Stomach (tissue), 9 donors: Measurements from ENCODE around the gene ZNF609. TPM values are rescaled to one million over a fixed set of nuclear protein-coding genes. Genes with fewer than 3 reads are reported as not detected.

ENCODE experiments used
- DNase-seq, 2 donors: peaks; one replicate each; pipeline versions ENCODE4 v3.0.0 to v3.0.0-alpha.2; 2013 to 2019
- H3K27ac ChIP-seq, 5 donors: fragments of 200-600 bp in 4 of 5; sonication (generic) in 4 of 5; one replicate each; pipeline ENCODE4 v1.5.1; 2013 to 2019; ENCODE audit warnings: mild to moderate bottlenecking in 1 of 5, moderate library complexity in 1 of 5
- H3K27me3 ChIP-seq, 3 donors: fragments of 200-600 bp; sonication (generic); one replicate each; pipeline ENCODE4 v1.5.1; 2017 to 2019; ENCODE audit warnings: mixed run types in 1 of 3
- H3K36me3 ChIP-seq, 4 donors: fragments of 200-600 bp; sonication (generic); 1 replicate in 3 of 4; 2 replicates in 1 of 4; pipeline ENCODE4 v1.5.1; 2016 to 2019
- H3K4me1 ChIP-seq, 4 donors: fragments of 200-600 bp; sonication (generic); one replicate each; pipeline ENCODE4 v1.5.1; 2016 to 2019
- H3K4me3 ChIP-seq, 4 donors: fragments of 200-600 bp; sonication (generic) in 3 of 4; one replicate each; pipeline ENCODE4 v1.5.1; 2016 to 2019; ENCODE audit warnings: mild to moderate bottlenecking in 1 of 4
- H3K9me3 ChIP-seq, 4 donors: fragments of 200-600 bp; sonication (generic); one replicate each; pipeline ENCODE4 v1.5.1; 2016 to 2019
- EP300 ChIP-seq: sonication (generic); formaldehyde crosslinking; IDR thresholded peaks from one replicate; pipeline ENCODE4 v1.6.1; 2017; ENCODE audit warnings: antibody characterized with exemption
- POLR2A ChIP-seq, 4 donors: fragments of 450-650 bp; IDR thresholded peaks; one replicate each; pipeline ENCODE4 v1.6.1; 2016; ENCODE audit warnings: antibody characterized with exemption in 4 of 4, control low read depth in 2 of 4, mild to moderate bottlenecking in 1 of 4, moderate library complexity in 1 of 4
- POLR2AphosphoS5 ChIP-seq, 3 donors: sonication (generic); formaldehyde crosslinking; IDR thresholded peaks; one replicate each; pipeline ENCODE4 v1.6.1; 2016; ENCODE audit warnings: antibody characterized with exemption in 3 of 3
- WGBS, 5 donors: extraction: QIAGEN DNeasy Blood & Tissue Kit in 3 of 5; methylation state at CpG; one replicate each; pipeline versions ENCODE4 v1.1.5 to v1.1.7; 2013 to 2018; 5-methylcytosine and 5-hydroxymethylcytosine counted together
- intact Hi-C: fragments of 100-400 bp; cut with DNase I; formaldehyde crosslinking; loops from one replicate; pipeline ENCODE4 v1.15.1; 2023; ENCODE audit warnings: low total_unique reads
- polyA plus RNA-seq, 3 donors: library from polyadenylated mRNA; stranded (reverse); fragments of 200-250 nt; gene quantifications; one replicate each; pipeline ENCODE4 v1.2.3, GENCODE V29; 2013
- total RNA-seq, 5 donors: library from RNA; depleted of rRNA; stranded (reverse); fragments of >200 nt; gene quantifications; one replicate each; pipeline versions ENCODE4 v1.1.0 to v1.2.3, GENCODE V29; 2014 to 2016
- TF ChIP-seq, protein P1 (sequence below), 7 experiments: fragments of 450-650 bp in 4 of 7; fragments of 200-600 bp in 3 of 7; sonication (generic) in 3 of 7; IDR thresholded peaks; one replicate each; pipeline ENCODE4 v1.5.1; 2016 to 2019; ENCODE audit warnings: antibody characterized with exemption in 7 of 7, control low read depth in 2 of 7, mild to moderate bottlenecking in 1 of 7
- donor health status: healthy with polysubstance abuse.
- donor health status: Bipolar disorder and iron deficiency.
- donor health status: healthy.

Gene ZNF609
- total and polyA plus RNA-seq, 8 donors, result 2.7 to 64.7 (median 27.0) TPM

DNA sequence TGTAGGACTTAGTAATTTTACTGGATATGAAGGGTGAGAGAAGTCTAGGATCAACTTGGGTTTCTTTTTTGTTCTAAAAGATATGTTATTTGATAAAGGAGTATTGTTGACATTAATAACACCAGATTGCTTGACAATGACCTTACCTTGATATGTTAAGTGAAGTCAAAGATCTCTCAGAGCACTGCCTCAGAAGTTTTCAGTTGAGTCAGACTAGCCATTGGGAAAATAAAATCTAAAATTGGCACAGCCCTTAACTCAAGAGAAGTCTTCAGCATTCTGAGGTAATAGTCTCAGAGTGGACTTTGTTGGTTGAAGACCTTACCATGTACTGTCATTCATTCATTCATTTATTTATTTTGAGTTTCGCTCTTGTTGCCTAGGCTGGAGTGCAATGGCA is 22.4 kb upstream of the ZNF609 start:
- WGBS, 5 donors, result 95 to 100% (median 98%) methylated on average over 1 of the region's 1 CpG

DNA sequence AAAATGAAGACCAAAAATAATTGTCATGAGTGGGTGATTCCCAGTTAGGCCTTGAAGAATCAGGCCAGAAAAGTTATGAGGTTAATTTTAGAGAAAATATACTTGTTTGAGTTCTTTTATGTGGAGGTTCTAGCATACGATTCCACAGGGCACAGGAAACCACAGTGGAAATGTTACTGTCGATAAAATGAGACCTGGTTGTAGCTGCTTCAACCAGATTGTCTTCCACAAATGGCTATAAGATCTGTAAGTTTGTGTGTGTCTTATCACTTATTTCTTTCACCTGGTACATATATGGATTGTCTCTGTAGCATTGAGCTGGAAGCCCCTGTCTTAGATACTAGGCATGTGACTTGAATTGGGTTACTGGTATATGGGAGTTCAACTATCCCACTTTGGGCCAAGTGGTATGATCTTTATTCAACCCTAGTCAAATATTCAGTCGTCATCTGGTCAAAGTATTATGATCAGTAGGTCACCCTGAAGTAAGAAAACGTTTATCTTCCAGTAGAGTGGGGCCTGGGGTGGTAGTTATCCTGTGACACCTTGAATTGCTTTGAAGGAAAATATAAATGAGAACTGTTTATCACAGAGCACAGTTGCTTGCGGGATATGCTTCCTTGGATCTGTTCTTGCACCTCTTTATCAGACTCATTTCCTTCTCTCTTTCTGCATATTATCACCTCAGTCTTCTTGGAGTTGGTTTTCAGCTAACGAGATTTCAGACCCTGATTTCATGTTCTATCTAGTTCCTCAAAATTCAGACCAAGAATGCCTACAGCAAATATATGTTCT is 21.5 kb upstream of the ZNF609 start:
- peaks cover 7 to 11% (median 9%) of the 10 kb centered on the region in 4 donors for H3K4me1 ChIP-seq
- 71 to 83% (median 77%) methylated on average over 6 of the region's 6 CpGs for WGBS, 5 donors
- H3K9me3 ChIP-seq, result no peaks in the 10 kb centered on the region
- intact Hi-C loops, result no loop called here
- no peak overlapping the region for H3K27ac ChIP-seq
- H3K4me3 ChIP-seq, result no peak overlapping the region
- peaks cover 0 to 17% (median 9%) of the 10 kb centered on the region in 4 donors for H3K36me3 ChIP-seq
- H3K27me3 ChIP-seq, result no peaks in the 10 kb centered on the region
- TF ChIP-seq POLR2AphosphoS5 (IDR thresholded peaks at IDR 0.05), result no peak
- DNase-seq, result no peak

More for the DNA sequence above, 22.4 kb upstream of the ZNF609 start:
- H3K36me3 ChIP-seq, result peaks cover 0 to 24% (median 18%) of the 10 kb centered on the region in 4 donors
- peaks cover 0 to 3% (median under 1%) of the 10 kb centered on the region in 4 donors for H3K4me1 ChIP-seq
- TF ChIP-seq EP300 (no peak), POLR2AphosphoS5 (IDR thresholded peaks at IDR 0.05) (no peak)
- no peaks in the 10 kb centered on the region for H3K9me3 ChIP-seq
- H3K27ac ChIP-seq, result no peak overlapping the region
- no peak overlapping the region for H3K4me3 ChIP-seq
- no peaks in the 10 kb centered on the region for H3K27me3 ChIP-seq
- DNase-seq, result no peak
- intact Hi-C loops, result no loop called here

DNA sequence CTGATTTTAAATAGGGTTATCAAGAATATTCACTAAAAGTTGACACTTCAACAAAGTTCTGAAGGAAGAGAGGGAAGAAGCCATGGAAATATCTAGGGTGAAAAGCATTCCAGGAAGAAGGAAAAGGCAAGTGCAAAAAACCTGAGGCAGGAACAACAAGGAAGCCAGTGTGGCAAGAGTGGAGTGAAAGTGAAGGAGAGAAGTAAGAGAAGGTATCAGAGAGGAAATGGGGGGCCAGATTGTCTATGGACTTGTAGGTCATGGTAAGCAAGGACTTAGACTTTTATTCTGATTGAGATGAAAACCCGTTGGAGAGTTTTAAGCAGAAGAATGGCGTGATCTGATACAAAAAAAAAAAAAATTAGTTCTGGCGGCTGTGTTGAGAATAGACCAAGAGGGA is 18.5 kb upstream of the ZNF609 start:
- no peaks in the 10 kb centered on the region for H3K9me3 ChIP-seq
- peaks cover 3 to 34% (median 22%) of the 10 kb centered on the region in 4 donors for H3K36me3 ChIP-seq
- no peak overlapping the region for H3K27ac ChIP-seq
- no peak for TF ChIP-seq EP300
- TF ChIP-seq POLR2A (IDR thresholded peaks at IDR 0.05), result no peak
- TF ChIP-seq POLR2AphosphoS5 (IDR thresholded peaks at IDR 0.05), result no peak
- TF ChIP-seq, protein P1, sequence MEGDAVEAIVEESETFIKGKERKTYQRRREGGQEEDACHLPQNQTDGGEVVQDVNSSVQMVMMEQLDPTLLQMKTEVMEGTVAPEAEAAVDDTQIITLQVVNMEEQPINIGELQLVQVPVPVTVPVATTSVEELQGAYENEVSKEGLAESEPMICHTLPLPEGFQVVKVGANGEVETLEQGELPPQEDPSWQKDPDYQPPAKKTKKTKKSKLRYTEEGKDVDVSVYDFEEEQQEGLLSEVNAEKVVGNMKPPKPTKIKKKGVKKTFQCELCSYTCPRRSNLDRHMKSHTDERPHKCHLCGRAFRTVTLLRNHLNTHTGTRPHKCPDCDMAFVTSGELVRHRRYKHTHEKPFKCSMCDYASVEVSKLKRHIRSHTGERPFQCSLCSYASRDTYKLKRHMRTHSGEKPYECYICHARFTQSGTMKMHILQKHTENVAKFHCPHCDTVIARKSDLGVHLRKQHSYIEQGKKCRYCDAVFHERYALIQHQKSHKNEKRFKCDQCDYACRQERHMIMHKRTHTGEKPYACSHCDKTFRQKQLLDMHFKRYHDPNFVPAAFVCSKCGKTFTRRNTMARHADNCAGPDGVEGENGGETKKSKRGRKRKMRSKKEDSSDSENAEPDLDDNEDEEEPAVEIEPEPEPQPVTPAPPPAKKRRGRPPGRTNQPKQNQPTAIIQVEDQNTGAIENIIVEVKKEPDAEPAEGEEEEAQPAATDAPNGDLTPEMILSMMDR (IDR thresholded peaks at IDR 0.05), result no peak
- H3K4me3 ChIP-seq, result no peak overlapping the region
- no peaks in the 10 kb centered on the region for H3K27me3 ChIP-seq
- 89 to 95% (median 93%) methylated on average over 3 of the region's 3 CpGs for WGBS, 5 donors
- H3K4me1 ChIP-seq, result peaks cover 7 to 23% (median 17%) of the 10 kb centered on the region in 4 donors
- DNase-seq, result no peak
- intact Hi-C loops, result no loop called here

DNA sequence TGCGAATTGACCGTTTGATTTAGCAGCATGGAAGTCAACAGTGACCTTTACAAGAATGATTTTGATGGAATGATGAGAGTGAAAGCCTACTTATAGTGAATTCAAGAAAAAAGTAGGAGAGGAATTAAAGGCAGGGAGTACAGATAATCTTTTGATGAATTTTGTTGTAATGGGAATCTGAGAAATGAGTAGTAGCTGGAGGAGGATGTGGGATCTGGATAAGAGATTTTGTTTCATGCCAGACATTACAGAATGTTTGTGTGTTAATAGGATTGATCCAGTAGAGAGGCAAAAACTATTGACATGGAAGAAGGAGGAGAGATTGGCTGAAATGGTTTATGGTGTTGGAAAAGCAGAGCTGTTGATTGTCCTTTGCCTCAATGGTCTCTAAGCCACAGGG is 17.4 kb upstream of the ZNF609 start:
- 90 to 96% (median 91%) methylated on average over 2 of the region's 2 CpGs for WGBS, 5 donors
- DNase-seq, result no peak
- H3K36me3 ChIP-seq, result peaks cover 3 to 46% (median 34%) of the 10 kb centered on the region in 4 donors
- no peaks in the 10 kb centered on the region for H3K9me3 ChIP-seq
- H3K4me1 ChIP-seq, result peaks cover 7 to 23% (median 17%) of the 10 kb centered on the region in 4 donors
- no peaks in the 10 kb centered on the region for H3K27me3 ChIP-seq
- intact Hi-C loops, result no loop called here
- H3K4me3 ChIP-seq, result no peak overlapping the region
- peak overlapping the region in 3 of 5 donors; percentile 29 to 56 (median 53) for H3K27ac ChIP-seq
- TF ChIP-seq POLR2AphosphoS5 (IDR thresholded peaks at IDR 0.05), result no peak
- TF ChIP-seq POLR2A (IDR thresholded peaks at IDR 0.05), result no peak
- TF ChIP-seq EP300, result no peak
- TF ChIP-seq, protein P1 (IDR thresholded peaks at IDR 0.05), result no peak

DNA sequence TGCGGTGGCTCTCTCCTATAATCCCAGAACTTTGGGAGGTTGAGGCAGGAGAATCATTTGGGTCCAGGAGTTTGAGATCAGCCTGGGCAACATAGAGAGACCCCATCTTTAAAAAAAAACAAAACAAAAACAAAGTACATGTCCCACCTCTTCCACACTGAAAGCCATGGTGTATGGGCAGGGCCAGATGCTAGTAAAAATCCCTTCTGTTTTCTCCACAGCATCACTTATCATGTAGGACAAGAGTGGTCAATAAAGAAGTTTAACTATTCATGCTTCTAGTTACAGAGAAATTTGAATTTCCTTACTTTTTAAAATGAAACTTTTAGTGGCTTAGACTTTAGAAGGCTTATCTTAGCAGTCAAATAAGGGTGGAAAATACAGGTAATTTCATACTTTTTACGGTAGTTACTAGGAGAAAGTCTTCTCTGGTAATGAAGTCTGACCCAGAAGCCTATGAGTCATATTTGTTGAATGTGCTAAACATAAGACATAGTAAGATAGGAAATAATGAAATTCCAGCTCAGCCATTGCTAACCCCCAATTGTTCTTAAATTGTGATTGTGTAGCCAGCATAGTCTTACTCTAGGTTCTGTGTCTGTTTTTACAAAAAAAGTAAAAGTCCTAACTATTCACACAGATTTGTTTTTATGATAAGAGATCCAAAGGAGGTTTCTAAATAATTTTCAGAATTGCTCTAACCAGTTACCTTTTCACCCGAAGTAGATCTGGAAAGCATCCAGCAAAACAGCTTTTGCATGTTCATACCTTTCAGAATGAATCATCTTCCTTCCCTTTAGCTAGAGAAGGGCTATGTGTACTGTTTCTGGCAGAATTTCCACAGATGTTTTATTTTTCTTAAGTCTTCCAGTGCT is 16.4 kb upstream of the ZNF609 start:
- Histone ChIP-seq H3K27me3 (no peaks in the 10 kb centered on the region), H3K9me3 (no peaks in the 10 kb centered on the region), H3K27ac (peak overlapping the region in 4 of 5 donors; percentile 22 to 56 (median 41)), H3K36me3 (peaks cover 3 to 49% (median 43%) of the 10 kb centered on the region in 4 donors), H3K4me1 (peaks cover 7 to 23% (median 17%) of the 10 kb centered on the region in 4 donors), H3K4me3 (no peak overlapping the region)
- intact Hi-C loops, result no loop called here
- TF ChIP-seq EP300 (no peak), POLR2A (IDR thresholded peaks at IDR 0.05) (no peak), POLR2AphosphoS5 (IDR thresholded peaks at IDR 0.05) (no peak)
- TF ChIP-seq, protein P1 (IDR thresholded peaks at IDR 0.05), result no peak
- DNase-seq, result peak in 1 of 2 donors; percentile 60
- WGBS, 5 donors, result 54 to 64% (median 63%) methylated on average over 3 of the region's 3 CpGs
